ENCODE measurements around the gene ANKRD9. TPM values are rescaled to one million over a fixed set of nuclear protein-coding genes. Genes with fewer than 3 reads are reported as not detected.

ANKRD9 gene
- total RNA-seq, 1 experiment from 2014 or later = 29.8 TPM

DNA sequence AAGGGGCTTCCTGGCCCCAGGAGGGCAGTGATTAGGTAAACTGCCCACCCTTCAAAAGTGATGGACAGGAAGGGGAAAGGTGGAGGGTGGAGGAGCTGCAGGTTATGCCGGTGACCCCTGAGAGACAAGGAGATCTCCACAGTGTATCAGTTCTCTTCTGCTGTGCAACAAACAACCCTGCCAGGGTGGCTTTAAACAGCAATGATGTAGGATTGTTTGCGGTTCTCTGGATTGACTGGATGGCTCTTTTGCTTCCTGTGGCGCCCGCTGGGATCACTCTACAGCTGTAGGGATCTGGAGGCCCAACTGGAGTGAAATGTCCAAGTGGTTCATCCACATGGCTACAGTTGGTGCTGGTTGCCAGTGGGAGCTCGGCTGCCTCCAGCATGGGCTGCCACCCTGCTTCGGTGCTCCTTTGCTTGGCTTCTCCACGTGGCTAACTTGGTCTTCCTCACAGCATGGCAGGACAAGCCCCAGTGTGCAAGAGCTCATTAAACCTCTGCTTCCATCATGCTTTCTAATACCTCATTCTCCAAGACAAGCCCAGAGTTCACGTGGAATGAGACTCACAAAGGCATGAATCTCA lies 8.6 kb upstream of the ANKRD9 start:
- Histone ChIP-seq H3K14ac (ENCODE audit: insufficient read depth, low read length) (no peak overlapping the region), H4K91ac (ENCODE audit: insufficient read length, low read depth, low read length) (no peak overlapping the region), H2AFZ (ENCODE audit: low read length) (no peak overlapping the region), H3K4me2 (ENCODE audit: insufficient read depth, insufficient read length, low read length) (no peak overlapping the region), H3K23me2 (ENCODE audit: insufficient read length, low read depth, low read length, poor library complexity, severe bottlenecking) (no peaks in the 10 kb centered on the region), H3K9me3 (ENCODE audit: control insufficient read depth, low read depth, low read length) (no peaks in the 10 kb centered on the region), H4K8ac (replicated peaks; ENCODE audit: insufficient read length, low read depth, low read length) (no peak overlapping the region), H2BK20ac (ENCODE audit: low read depth, low read length, poor library complexity, severe bottlenecking) (no peak overlapping the region), H2BK120ac (ENCODE audit: low read depth, low read length, poor library complexity, severe bottlenecking) (no peak overlapping the region), H3K79me2 (ENCODE audit: insufficient read depth, low read length) (no peaks in the 10 kb centered on the region), H2BK12ac (ENCODE audit: insufficient read length, low read depth, low read length) (no peak overlapping the region), H2AK5ac (ENCODE audit: insufficient read length, low read length) (no peak overlapping the region), H3K23ac (ENCODE audit: insufficient read length, low read depth, low read length) (no peak overlapping the region), H3K56ac (ENCODE audit: insufficient read length, low read depth, low read length) (no peak overlapping the region), H3K79me1 (ENCODE audit: insufficient read depth, low read depth, low read length, poor library complexity, severe bottlenecking) (no peaks in the 10 kb centered on the region), H2BK5ac (ENCODE audit: insufficient read length, low read length) (no peak overlapping the region), H4K20me1 (ENCODE audit: control insufficient read depth, insufficient read depth, insufficient read length) (no peaks in the 10 kb centered on the region), H4K5ac (ENCODE audit: insufficient read length, low read depth, low read length) (no peak overlapping the region), H3T11ph (ENCODE audit: low read length) (no peak overlapping the region), H2BK15ac (ENCODE audit: low read depth, low read length) (no peak overlapping the region), H3K9ac (ENCODE audit: extremely low read depth, insufficient read length, low read length) (no peak overlapping the region), H3K4me1 (ENCODE audit: insufficient read depth, low read length) (no peaks in the 10 kb centered on the region), H3K27ac (ENCODE audit: insufficient read length, low read depth, low read length) (no peak overlapping the region), H3K18ac (ENCODE audit: insufficient read length, low read depth, low read length) (no peak overlapping the region), H3K27me3 (ENCODE audit: insufficient read depth, low read length) (no peaks in the 10 kb centered on the region), H3K4ac (ENCODE audit: low read depth, low read length) (no peak overlapping the region)
- H3K27ac Mint-ChIP-seq = no peak overlapping the region
- WGBS (ENCODE audit: extremely low coverage, insufficient read length, low lambda C conversion rate) = no CpG with 5 or more reads among the region's 8 CpGs
- no peak for DNase-seq
- no peaks in the 10 kb centered on the region; a peak in 1 of 5 replicates for H3K9me3 Mint-ChIP-seq
- peaks cover 18% of the 10 kb centered on the region for H3K27me3 Mint-ChIP-seq (ENCODE audit: low read depth)
- H3K4me1 Mint-ChIP-seq = peaks cover 6 to 9% of the 10 kb centered on the region in 2 experiments; a peak in 3 of 4 replicates
- no peaks in the 10 kb centered on the region for H3K36me3 Mint-ChIP-seq (ENCODE audit: insufficient read depth in 1 of 3, low read depth in 3 of 3)
- peak overlapping the region; percentile 78 to 85 for H3K4me3 Mint-ChIP-seq
- TF ChIP-seq CTCF (conservative IDR thresholded peaks at IDR 0.05) = no peak

Data from H9 (cell line).